IPS DF 19.7 (cell line): ENCODE results near the gene CD302.
A peak's percentile ranks its signal among the peaks of the same experiment; 100 is the strongest.
"Not testable (repeated sequence)": the region's sequence is repeated elsewhere in the genome, so short reads cannot be mapped to it uniquely, and the experiment has no call there.

Experiments used
- DNase-seq: peaks from one replicate; pipeline ENCODE4 v3.0.0-alpha.2; 2013; ENCODE audit warnings: low read depth, low spot score

CD302 gene

GRCh38 chr2:159793326-159793725 lies 4.7 kb downstream of the CD302 start:
- DNase-seq = no peak

GRCh38 chr2:159792599-159792998 lies 5.4 kb downstream of the CD302 start:
- no peak for DNase-seq

GRCh38 chr2:159792036-159792435 lies 6.0 kb downstream of the CD302 start:
- no peak for DNase-seq

GRCh38 chr2:159790323-159790722 lies 7.7 kb downstream of the CD302 start:
- no peak for DNase-seq

- DNase-seq = no peak
These were observed 9.8 kb downstream of the CD302 start for GRCh38 chr2:159788253-159788652.

- not testable (repeated sequence) for DNase-seq
These were observed 10.4 kb downstream of the CD302 start for GRCh38 chr2:159787647-159788046.

GRCh38 chr2:159786938-159787337 lies 11.1 kb downstream of the CD302 start:
- DNase-seq = no peak

- no peak for DNase-seq
These were observed 12.8 kb downstream of the CD302 start for GRCh38 chr2:159785195-159785594.

- not testable (repeated sequence) for DNase-seq
These were observed 13.3 kb downstream of the CD302 start for GRCh38 chr2:159784744-159785143.

- DNase-seq = no peak
These were observed 14.5 kb downstream of the CD302 start for GRCh38 chr2:159783556-159783955.

- DNase-seq = no peak
These were observed 21.7 kb downstream of the CD302 start for GRCh38 chr2:159776321-159776720.

- no peak for DNase-seq
These were observed 23.0 kb downstream of the CD302 start for GRCh38 chr2:159775021-159775420.

GRCh38 chr2:159774370-159774990 lies 23.5 kb downstream of the CD302 start:
- no peak for DNase-seq

- DNase-seq = no peak
These were observed 24.1 kb downstream of the CD302 start for GRCh38 chr2:159773886-159774285.

GRCh38 chr2:159773426-159773825 lies 24.6 kb downstream of the CD302 start:
- no peak for DNase-seq

- no peak for DNase-seq
These were observed 28.9 kb downstream of the CD302 start for GRCh38 chr2:159769147-159769546.

- no peak for DNase-seq
These were observed 35.9 kb downstream of the CD302 start for GRCh38 chr2:159762075-159762474.

GRCh38 chr2:159760326-159760725 lies 37.7 kb downstream of the CD302 start:
- no peak for DNase-seq

GRCh38 chr2:159759577-159759976 lies 38.4 kb downstream of the CD302 start:
- no peak for DNase-seq

- DNase-seq = no peak
These were observed 39.3 kb downstream of the CD302 start for GRCh38 chr2:159758686-159759085.

- DNase-seq = no peak
These were observed 39.8 kb downstream of the CD302 start for GRCh38 chr2:159758239-159758638.

- peak; percentile 23 for DNase-seq
These were observed 42.2 kb downstream of the CD302 start for GRCh38 chr2:159755788-159756187.

- no peak for DNase-seq
These were observed 43.0 kb downstream of the CD302 start for GRCh38 chr2:159755014-159755413.

- no peak for DNase-seq
These were observed 44.2 kb downstream of the CD302 start for GRCh38 chr2:159753797-159754196.
